Astrocyte of the cerebellum (primary cell): ENCODE results near the gene DNASE1L1.
A peak's percentile ranks its signal among the peaks of the same experiment; 100 is the strongest.

Experiments
- DNase-seq: peaks from one replicate; pipeline ENCODE4 v3.0.0-alpha.2; 2011; ENCODE audit warnings: low read depth
- H3K4me3 ChIP-seq: 2 replicates; pipeline ENCODE4 v1.5.1; 2011; ENCODE audit warnings: mild to moderate bottlenecking, low read depth, low read length, moderate library complexity
- in situ Hi-C: cut with HindIII; loops from 2 replicates; pipeline ENCODE4 v1.10.0; 2017; ENCODE audit warnings: low sequenced_read_pairs
- TF ChIP-seq, protein P1 (sequence below): IDR thresholded peaks from 2 replicates; pipeline ENCODE4 v1.5.1; 2012; ENCODE audit warnings: low read length, low read depth, moderate library complexity, mild to moderate bottlenecking; ENCODE audit errors: missing control alignments

DNASE1L1 gene

DNA sequence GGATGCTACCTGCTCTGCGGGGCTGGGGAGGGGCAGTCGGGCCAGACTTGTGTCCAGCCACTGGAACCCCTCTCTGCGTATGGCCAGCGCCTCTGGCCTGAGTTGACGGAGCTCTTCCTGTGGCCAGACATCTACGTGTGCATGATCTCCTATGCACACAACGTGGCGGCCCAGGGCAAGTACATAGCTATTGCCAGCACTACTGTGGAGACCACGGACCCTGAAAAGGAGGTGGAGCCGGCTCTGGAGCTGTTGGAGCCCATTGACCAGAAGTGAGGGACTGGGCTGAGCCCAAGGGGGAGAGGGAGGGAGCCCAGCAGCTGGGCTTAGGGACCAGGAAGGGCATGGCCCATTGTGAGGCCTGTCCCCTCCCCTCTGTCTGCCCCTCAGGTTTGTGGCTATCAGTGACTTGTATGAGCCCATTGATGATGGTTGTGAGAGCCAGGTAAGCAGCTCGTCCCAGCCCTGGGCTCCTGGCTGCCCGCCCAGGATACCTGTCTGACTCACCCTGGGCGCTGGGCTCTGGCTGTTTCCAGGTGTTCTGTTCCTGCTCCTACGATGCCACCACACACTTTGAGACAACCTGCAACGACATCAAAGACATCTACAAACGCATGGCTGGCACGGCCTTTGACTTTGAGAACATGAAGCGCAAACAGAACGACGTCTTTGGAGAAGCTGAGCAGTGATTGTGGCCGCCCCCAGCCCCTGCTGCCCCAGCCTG is 33.1 kb upstream of the DNASE1L1 start:
- H3K4me3 ChIP-seq = no peak overlapping the region
- in situ Hi-C loops = no loop called here
- DNase-seq = no peak
- TF ChIP-seq, protein P1, sequence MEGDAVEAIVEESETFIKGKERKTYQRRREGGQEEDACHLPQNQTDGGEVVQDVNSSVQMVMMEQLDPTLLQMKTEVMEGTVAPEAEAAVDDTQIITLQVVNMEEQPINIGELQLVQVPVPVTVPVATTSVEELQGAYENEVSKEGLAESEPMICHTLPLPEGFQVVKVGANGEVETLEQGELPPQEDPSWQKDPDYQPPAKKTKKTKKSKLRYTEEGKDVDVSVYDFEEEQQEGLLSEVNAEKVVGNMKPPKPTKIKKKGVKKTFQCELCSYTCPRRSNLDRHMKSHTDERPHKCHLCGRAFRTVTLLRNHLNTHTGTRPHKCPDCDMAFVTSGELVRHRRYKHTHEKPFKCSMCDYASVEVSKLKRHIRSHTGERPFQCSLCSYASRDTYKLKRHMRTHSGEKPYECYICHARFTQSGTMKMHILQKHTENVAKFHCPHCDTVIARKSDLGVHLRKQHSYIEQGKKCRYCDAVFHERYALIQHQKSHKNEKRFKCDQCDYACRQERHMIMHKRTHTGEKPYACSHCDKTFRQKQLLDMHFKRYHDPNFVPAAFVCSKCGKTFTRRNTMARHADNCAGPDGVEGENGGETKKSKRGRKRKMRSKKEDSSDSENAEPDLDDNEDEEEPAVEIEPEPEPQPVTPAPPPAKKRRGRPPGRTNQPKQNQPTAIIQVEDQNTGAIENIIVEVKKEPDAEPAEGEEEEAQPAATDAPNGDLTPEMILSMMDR = no peak

DNA sequence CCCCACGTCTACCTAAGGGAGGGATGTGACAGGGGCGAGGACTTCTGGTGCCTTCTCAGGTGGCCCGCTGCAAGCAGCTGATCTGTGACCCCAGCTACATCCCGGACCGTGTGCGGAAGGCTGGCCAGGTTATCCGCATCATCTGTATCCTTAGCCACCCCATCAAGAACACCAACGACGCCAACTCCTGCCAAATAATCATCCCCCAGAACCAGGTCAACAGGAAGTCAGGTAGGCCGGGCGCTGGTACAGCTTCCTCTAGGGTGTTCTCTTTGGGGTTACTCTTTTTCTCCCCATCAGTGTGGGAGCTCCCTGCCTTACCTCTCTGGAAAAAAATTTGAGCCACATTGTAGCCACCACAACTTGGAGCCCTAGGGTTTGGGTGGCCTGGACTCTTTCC is 32.5 kb upstream of the DNASE1L1 start:
- H3K4me3 ChIP-seq = no peak overlapping the region
- in situ Hi-C loops = no loop called here
- no peak for DNase-seq
- TF ChIP-seq, protein P1 = no peak

DNA sequence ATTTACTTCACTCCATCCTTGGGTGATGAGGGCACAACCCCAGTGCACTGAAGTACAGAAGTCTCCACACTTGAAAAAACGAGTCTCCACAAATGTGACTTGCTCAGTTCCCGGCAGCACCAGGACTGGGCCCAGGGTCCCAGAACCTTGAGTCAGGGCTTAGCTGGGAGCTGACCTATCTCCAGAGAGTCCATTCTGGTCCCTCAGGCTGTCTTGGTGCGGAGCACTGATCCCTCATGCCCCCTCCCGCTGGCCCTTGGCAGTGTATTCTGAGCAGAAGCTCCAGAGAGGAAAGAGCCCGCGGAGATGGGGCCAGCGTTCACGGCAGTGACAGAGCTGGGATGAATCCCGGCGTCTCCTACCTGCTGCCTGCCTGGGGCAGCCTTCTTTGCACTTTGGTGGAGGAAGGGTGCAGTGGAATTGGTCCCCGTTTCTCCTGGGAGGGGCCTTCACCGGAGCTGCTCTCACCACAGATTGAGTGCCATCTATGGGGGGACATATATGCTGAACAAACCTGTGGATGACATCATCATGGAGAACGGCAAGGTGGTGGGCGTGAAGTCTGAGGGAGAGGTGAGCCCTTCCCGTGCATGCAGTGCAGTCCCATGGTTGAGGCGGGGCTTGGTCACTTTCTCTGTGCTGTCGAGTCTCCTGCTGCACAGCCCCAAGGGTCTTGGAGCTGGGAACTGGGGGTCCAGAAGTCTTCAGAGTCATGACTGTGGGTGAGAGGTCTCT is 31.7 kb upstream of the DNASE1L1 start:
- TF ChIP-seq, protein P1 = no peak
- no peak for DNase-seq
- H3K4me3 ChIP-seq = no peak overlapping the region
- in situ Hi-C loops = no loop called here

DNA sequence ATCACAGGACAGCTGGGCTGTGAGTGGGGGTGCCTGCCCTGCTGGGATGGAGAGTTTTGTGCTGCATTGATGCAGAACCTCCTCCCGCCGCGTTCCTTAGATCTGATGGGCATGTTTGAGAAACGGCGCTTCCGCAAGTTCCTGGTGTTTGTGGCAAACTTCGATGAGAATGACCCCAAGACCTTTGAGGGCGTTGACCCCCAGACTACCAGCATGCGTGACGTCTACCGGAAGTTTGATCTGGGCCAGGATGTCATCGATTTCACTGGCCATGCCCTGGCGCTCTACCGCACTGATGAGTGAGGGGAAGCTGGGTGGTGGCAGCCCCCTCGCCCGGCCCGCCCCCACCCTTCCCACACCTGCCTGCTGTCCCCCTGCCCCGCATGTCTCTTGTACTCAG is 30.8 kb upstream of the DNASE1L1 start:
- TF ChIP-seq, protein P1 = no peak
- no peak for DNase-seq
- in situ Hi-C loops = no loop called here
- H3K4me3 ChIP-seq = no peak overlapping the region

DNA sequence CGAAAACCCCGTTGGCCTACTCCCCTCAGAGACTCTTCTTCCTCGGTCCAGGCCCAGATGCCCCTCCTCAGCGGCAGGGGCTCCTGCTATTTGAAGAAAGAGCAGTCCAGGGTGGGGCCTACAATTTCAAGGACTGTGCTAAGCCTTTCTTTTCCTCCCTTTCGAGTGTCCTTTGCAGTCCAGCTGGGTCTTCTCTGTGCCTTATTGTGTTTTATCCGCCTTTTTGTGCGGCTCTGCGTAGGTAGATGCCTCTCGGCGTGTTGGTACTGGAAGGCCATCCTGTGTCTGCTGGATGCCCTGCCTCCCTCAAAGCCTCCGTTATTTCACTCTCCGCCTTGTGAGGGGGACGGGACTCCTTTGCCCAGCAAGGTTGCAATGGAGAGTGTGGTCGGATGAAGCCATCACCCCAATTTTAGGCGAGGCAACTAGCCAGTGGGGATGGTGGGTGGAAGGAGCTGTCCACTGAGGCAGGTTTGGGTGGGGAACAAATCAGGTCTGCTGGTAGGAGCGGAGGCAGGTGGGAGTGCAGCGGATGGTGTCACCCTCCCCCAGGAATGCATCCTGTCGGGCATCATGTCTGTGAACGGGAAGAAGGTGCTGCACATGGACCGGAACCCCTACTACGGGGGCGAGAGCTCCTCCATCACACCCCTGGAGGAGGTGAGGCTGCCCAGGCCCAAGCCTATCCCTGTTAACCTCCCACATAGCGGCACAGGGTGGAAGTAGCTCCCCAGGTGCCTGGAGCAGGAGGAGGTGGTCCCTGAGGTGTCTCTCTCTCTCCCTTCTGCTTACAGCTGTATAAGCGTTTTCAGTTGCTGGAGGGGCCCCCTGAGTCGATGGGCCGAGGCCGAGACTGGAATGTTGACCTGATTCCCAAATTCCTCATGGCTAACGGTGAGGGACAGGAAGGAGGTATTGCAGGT is 29.2 kb upstream of the DNASE1L1 start:
- TF ChIP-seq, protein P1 = no peak
- H3K4me3 ChIP-seq = peak overlapping the region; percentile 62
- DNase-seq = no peak
- in situ Hi-C loops = no loop called here
